Gastrocnemius medialis (tissue), 4 donors: ENCODE data around the gene VPS54. TPM values are rescaled to one million over a fixed set of nuclear protein-coding genes. Genes with fewer than 3 reads are reported as not detected.

Experiments
- ATAC-seq, 2 donors: fragments of 150-250 bp; one replicate each; pipeline ENCODE4 v1.9.1; 2016
- DNase-seq, 2 donors: peaks; one replicate each; pipeline ENCODE4 v3.0.0-alpha.2; 2019
- H3K27ac ChIP-seq, 4 donors: fragments of 200-600 bp; sonication (generic); 1 replicate in 1 of 4; 2 replicates in 3 of 4; pipeline ENCODE4 v1.5.1; 2016 to 2018; ENCODE audit warnings: mild to moderate bottlenecking in 2 of 4, moderate library complexity in 1 of 4
- H3K27me3 ChIP-seq, 3 donors: fragments of 200-600 bp; sonication (generic) in 2 of 3; 1 replicate in 1 of 3; 2 replicates in 2 of 3; pipeline versions ENCODE4 v1.5.1 to v1.6.0; 2016 to 2019; ENCODE audit warnings: mild to moderate bottlenecking in 1 of 3, moderate library complexity in 1 of 3
- H3K36me3 ChIP-seq, 2 donors: fragments of 200-600 bp; sonication (generic) in 1 of 2; one replicate each; pipeline ENCODE4 v1.5.1; 2017 to 2018
- H3K4me1 ChIP-seq, 2 donors: fragments of 200-600 bp; sonication (generic) in 1 of 2; one replicate each; pipeline ENCODE4 v1.5.1; 2016 to 2017; ENCODE audit warnings: mild to moderate bottlenecking in 2 of 2
- H3K4me3 ChIP-seq, 4 donors: fragments of 200-600 bp; sonication (generic) in 3 of 4; 1 replicate in 1 of 4; 2 replicates in 3 of 4; pipeline ENCODE4 v1.5.1; 2016 to 2019; ENCODE audit warnings: mild to moderate bottlenecking in 2 of 4
- H3K9me3 ChIP-seq, 3 donors: fragments of 200-600 bp; sonication (generic) in 2 of 3; 1 replicate in 1 of 3; 2 replicates in 2 of 3; pipeline ENCODE4 v1.5.1; 2016 to 2019
- POLR2A ChIP-seq, 2 donors: fragments of 450-650 bp; IDR thresholded peaks; one replicate each; pipeline ENCODE4 v1.6.1; 2017; ENCODE audit warnings: antibody characterized with exemption in 2 of 2, mild to moderate bottlenecking in 2 of 2, moderate library complexity in 2 of 2
- in situ Hi-C, 4 donors: fragments of 200-750 bp; cut with MboI; loops; one replicate each; pipeline versions ENCODE4 v1.15.0 to v1.8.0; 2017; ENCODE audit warnings: low sequenced_read_pairs in 4 of 4
- intact Hi-C: fragments of 100-400 bp; cut with DNase I; formaldehyde crosslinking; loops from one replicate; pipeline ENCODE4 v1.15.1; 2023; ENCODE audit warnings: low total_unique reads
- total RNA-seq, 4 donors: library from RNA; depleted of rRNA; stranded (reverse); fragments of >200 nt; gene quantifications; one replicate each; pipeline versions ENCODE4 v1.1.0 to v1.2.3, GENCODE V29; 2016
- TF ChIP-seq, protein P1 (sequence below), 5 experiments: fragments of 450-650 bp in 3 of 5; fragments of 200-600 bp in 2 of 5; sonication (generic) in 2 of 5; IDR thresholded peaks in 4 of 5; conservative IDR thresholded peaks in 1 of 5; 1 replicate in 4 of 5; 2 replicates in 1 of 5; pipeline ENCODE4 v1.5.1; 2016 to 2019; ENCODE audit warnings: antibody characterized with exemption in 5 of 5, mild to moderate bottlenecking in 3 of 5, moderate library complexity in 3 of 5

VPS54 gene
- total RNA-seq, 4 donors from 2014 or later: 7.9 to 12.4 (median 9.8) TPM

DNA sequence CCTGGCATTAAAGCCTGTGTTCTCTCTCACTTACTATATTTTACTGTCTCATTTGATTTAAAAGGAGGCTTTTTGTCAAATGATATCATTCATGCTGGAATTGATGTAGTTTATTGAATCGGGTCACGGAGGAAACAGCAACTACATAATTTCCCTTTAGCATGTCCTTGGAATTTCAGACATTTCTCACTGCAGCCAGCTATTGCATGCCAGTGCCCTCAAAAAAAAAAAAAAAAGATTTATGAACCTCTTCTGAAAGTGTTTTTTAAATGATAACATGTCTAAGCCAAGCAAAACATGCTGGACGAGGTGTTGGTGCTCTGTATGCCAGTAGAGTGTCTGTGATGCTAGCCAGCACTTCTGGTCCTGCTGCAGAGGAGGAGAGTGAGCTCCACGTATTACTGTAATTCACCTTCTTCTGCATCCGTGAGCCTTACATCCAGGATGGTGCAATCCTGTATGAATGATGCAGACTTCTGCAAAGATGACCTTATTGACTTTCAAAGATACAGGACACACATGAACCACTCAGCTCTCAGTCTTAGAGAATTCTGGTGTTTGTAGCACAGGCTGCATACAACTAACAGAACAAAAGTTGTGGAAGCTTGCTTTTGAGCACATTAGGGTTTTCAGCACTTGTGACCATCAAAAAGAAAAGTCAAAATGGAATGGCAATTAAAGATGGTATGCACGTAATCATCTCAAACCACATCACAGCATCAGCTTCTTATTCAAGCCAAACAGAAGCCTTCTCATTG, 146.5 kb downstream of the VPS54 start:
- H3K36me3 ChIP-seq: peaks cover 0 to 15% of the 10 kb centered on the region in 2 donors
- H3K4me3 ChIP-seq: no peak overlapping the region
- peaks cover 68 to 70% of the 10 kb centered on the region in 2 donors for H3K4me1 ChIP-seq
- intact Hi-C loops: no loop called here
- no peaks in the 10 kb centered on the region for H3K9me3 ChIP-seq
- no peak for ATAC-seq
- no peak for DNase-seq
- no peaks in the 10 kb centered on the region for H3K27me3 ChIP-seq
- in situ Hi-C loops: loop anchor here in 1 of 4 donors (25.0 kb wide), 1 partner anchor 185 kb away; no protein-coding TSS in a partner anchor
- peak overlapping the region; percentile 56 to 83 (median 74) for H3K27ac ChIP-seq
- TF ChIP-seq, protein P1, sequence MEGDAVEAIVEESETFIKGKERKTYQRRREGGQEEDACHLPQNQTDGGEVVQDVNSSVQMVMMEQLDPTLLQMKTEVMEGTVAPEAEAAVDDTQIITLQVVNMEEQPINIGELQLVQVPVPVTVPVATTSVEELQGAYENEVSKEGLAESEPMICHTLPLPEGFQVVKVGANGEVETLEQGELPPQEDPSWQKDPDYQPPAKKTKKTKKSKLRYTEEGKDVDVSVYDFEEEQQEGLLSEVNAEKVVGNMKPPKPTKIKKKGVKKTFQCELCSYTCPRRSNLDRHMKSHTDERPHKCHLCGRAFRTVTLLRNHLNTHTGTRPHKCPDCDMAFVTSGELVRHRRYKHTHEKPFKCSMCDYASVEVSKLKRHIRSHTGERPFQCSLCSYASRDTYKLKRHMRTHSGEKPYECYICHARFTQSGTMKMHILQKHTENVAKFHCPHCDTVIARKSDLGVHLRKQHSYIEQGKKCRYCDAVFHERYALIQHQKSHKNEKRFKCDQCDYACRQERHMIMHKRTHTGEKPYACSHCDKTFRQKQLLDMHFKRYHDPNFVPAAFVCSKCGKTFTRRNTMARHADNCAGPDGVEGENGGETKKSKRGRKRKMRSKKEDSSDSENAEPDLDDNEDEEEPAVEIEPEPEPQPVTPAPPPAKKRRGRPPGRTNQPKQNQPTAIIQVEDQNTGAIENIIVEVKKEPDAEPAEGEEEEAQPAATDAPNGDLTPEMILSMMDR (IDR thresholded peaks at IDR 0.05 in 4 of 5, conservative IDR thresholded peaks at IDR 0.05 in 1 of 5): no peak
- TF ChIP-seq POLR2A (IDR thresholded peaks at IDR 0.05): no peak

DNA sequence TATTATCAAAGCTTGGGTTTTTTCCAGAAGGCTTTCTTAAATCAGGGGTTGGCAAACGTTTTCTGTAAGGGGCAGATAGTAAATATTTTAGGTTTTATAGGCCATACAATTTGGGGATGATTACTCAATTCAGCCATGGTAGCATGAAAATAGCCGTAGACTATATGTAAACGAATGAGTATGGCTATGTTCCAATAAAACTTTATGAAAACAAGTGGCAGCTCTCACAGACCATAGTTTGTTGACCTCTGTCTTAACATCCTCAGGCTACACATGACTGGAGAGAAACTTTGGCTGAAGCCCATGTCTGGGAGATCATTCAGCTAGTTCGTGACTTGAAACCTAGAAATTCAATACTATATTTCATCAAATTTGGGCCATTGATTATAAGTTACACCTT, 147.4 kb downstream of the VPS54 start:
- no peak for ATAC-seq
- no peak for DNase-seq
- Histone ChIP-seq H3K4me3 (no peak overlapping the region), H3K27me3 (no peaks in the 10 kb centered on the region), H3K4me1 (peaks cover 66 to 76% of the 10 kb centered on the region in 2 donors), H3K9me3 (no peaks in the 10 kb centered on the region), H3K36me3 (peaks cover 0 to 15% of the 10 kb centered on the region in 2 donors), H3K27ac (peak overlapping the region; percentile 56 to 83 (median 74))
- intact Hi-C loops: no loop called here
- in situ Hi-C loops: loop anchor here in 1 of 4 donors (25.0 kb wide), 1 partner anchor 185 kb away; no protein-coding TSS in a partner anchor
- TF ChIP-seq, protein P1 (IDR thresholded peaks at IDR 0.05 in 4 of 5, conservative IDR thresholded peaks at IDR 0.05 in 1 of 5): no peak
- no peak for TF ChIP-seq POLR2A (IDR thresholded peaks at IDR 0.05)

DNA sequence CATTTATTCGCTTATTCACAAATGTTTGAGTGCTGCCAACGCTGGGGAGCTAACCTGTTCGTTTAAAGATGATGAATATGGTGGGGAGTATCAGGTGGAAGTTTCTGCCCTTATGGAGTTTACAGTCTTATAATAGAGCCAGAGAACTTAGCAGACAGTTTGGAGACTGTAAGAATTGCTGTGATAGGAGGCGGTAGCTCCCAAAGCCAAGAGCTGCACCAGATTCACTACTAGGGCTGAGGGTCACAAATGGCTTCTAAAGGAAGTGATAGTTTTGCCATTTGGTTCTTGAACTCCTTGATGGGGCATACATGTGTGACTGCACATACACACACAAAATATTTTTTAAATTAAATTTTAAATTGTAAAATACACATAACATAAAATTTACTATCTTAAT, 148.5 kb downstream of the VPS54 start:
- no peak for TF ChIP-seq POLR2A (IDR thresholded peaks at IDR 0.05)
- TF ChIP-seq, protein P1 (IDR thresholded peaks at IDR 0.05 in 4 of 5, conservative IDR thresholded peaks at IDR 0.05 in 1 of 5): no peak
- H3K27ac ChIP-seq: peak overlapping the region; percentile 56 to 83 (median 74)
- H3K4me3 ChIP-seq: no peak overlapping the region
- ATAC-seq (no peak), DNase-seq (no peak)
- no peaks in the 10 kb centered on the region for H3K27me3 ChIP-seq
- H3K4me1 ChIP-seq: peaks cover 60 to 80% of the 10 kb centered on the region in 2 donors
- no peaks in the 10 kb centered on the region for H3K9me3 ChIP-seq
- H3K36me3 ChIP-seq: peaks cover 0 to 15% of the 10 kb centered on the region in 2 donors
- intact Hi-C loops: no loop called here
- in situ Hi-C loops: loop anchor here in 1 of 4 donors (25.0 kb wide), 1 partner anchor 183 kb away; no protein-coding TSS in a partner anchor

DNA sequence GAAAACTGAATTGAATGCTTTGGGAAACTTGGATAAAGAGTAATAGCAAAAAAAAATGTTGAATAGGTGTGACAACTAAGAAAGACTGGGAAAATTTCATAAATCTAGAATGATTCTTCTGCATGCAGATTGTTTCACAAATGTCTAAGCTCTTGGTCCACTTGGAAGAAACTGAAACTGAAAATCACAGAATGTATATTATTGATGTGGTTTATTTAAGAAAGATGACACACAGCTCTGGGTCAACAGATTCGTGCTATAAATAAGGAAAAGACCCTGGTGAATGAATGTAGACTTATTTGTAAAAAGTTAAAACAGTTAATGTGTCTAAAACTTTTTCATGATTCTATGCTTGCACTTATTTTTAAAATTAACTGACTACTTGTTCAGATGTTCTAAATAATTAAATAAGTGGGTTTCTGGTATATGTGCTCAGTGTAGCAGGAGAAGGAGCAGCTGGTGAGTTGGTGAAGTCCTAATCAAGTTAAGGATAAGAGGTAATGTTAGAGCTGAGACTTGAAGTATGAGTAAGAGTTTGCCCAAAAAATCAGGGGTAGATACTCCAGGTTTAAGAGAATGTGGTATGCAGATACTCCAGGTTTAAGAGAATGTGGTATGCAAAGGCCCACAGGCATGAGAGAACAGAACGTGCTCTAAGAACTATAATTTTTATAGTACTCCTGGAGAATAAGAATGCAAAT, 153.1 kb downstream of the VPS54 start:
- H3K4me3 ChIP-seq: no peak overlapping the region
- in situ Hi-C loops: loop anchor here in 2 of 4 donors (10.0 to 25.0 kb wide), 2 partner anchors 171 to 179 kb away; no protein-coding TSS in a partner anchor
- intact Hi-C loops: no loop called here
- TF ChIP-seq, protein P1 (IDR thresholded peaks at IDR 0.05 in 4 of 5, conservative IDR thresholded peaks at IDR 0.05 in 1 of 5): no peak
- TF ChIP-seq POLR2A (IDR thresholded peaks at IDR 0.05): no peak
- no peaks in the 10 kb centered on the region for H3K9me3 ChIP-seq
- H3K4me1 ChIP-seq: peaks cover 64 to 76% of the 10 kb centered on the region in 2 donors
- no peak for DNase-seq
- peaks cover 0 to 12% of the 10 kb centered on the region in 2 donors for H3K36me3 ChIP-seq
- ATAC-seq: no peak
- peak overlapping the region; percentile 78 to 97 (median 82) for H3K27ac ChIP-seq
- no peaks in the 10 kb centered on the region for H3K27me3 ChIP-seq
